Measurements from ENCODE around the gene FTCD.

GRCh38 chr21:46094401-46095082 is 60.8 kb downstream of the FTCD start:
- no peak for TF ChIP-seq TAF1 (IDR thresholded peaks at IDR 0.05; ENCODE audit: low read depth)
- no peak for TF ChIP-seq MAX (IDR thresholded peaks at IDR 0.05)
- TF ChIP-seq RAD21 (IDR thresholded peaks at IDR 0.05; ENCODE audit: low read depth) = no peak
- TF ChIP-seq CEBPB (IDR thresholded peaks at IDR 0.05) = no peak
- no peak for TF ChIP-seq EGR1 (IDR thresholded peaks at IDR 0.05)
- no peak for TF ChIP-seq FOXM1 (IDR thresholded peaks at IDR 0.05; ENCODE audit: borderline replicate concordance, low read depth)
- no peak for TF ChIP-seq EP300 (IDR thresholded peaks at IDR 0.05; ENCODE audit: borderline replicate concordance)
- TF ChIP-seq YY1 (IDR thresholded peaks at IDR 0.05; ENCODE audit: low read depth) = no peak
